ENCODE results near the gene RPS21. TPM values are rescaled to one million over a fixed set of nuclear protein-coding genes. Genes with fewer than 3 reads are reported as not detected.

RPS21 gene
- total and polyA plus RNA-seq, 2 of the 13 experiments (the other 11 are each of a cell fraction or from before 2014, with no cell fraction given) = 2,647 to 11,063 TPM

DNA sequence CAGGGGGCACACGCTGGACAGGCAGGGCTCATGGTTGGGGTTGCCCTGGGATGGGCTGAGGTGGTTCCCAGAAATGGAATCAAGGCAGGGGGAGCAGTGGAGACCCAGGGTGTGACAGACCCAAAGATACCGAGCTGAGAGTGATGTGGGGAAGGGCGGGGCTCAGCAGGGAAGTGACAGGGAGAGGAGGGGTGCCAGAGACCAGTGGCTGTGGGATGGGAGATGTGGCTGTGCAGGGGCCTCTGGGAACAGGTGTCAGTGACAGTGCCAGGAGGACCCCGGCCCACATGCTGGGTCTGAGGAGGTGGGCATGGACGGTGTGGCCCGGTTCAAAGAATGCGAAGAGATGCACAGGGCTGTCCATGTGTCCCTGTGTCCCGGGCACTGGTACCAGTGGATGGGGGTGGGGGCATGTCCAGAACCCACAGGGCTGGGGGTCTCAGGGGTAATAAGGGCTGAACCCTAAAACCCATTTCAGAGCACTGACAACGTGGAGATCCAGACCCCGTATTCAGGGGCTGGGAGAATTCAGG lies 19.1 kb downstream of the RPS21 start (continued):
- TF ChIP-seq, protein P1, sequence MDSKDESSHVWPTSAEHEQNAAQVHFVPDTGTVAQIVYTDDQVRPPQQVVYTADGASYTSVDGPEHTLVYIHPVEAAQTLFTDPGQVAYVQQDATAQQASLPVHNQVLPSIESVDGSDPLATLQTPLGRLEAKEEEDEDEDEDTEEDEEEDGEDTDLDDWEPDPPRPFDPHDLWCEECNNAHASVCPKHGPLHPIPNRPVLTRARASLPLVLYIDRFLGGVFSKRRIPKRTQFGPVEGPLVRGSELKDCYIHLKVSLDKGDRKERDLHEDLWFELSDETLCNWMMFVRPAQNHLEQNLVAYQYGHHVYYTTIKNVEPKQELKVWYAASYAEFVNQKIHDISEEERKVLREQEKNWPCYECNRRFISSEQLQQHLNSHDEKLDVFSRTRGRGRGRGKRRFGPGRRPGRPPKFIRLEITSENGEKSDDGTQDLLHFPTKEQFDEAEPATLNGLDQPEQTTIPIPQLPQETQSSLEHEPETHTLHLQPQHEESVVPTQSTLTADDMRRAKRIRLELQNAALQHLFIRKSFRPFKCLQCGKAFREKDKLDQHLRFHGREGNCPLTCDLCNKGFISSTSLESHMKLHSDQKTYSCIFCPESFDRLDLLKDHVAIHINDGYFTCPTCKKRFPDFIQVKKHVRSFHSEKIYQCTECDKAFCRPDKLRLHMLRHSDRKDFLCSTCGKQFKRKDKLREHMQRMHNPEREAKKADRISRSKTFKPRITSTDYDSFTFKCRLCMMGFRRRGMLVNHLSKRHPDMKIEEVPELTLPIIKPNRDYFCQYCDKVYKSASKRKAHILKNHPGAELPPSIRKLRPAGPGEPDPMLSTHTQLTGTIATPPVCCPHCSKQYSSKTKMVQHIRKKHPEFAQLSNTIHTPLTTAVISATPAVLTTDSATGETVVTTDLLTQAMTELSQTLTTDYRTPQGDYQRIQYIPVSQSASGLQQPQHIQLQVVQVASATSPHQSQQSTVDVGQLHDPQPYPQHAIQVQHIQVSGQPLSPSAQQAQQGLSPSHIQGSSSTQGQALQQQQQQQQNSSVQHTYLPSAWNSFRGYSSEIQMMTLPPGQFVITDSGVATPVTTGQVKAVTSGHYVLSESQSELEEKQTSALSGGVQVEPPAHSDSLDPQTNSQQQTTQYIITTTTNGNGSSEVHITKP (CRISPR knock-in tag; IDR thresholded peaks at IDR 0.05; ENCODE audit: low read depth) = no peak
- TF ChIP-seq WIZ (CRISPR knock-in tag; IDR thresholded peaks at IDR 0.05) = no peak
- TF ChIP-seq GATAD2A (CRISPR knock-in tag; IDR thresholded peaks at IDR 0.05) = no peak
- no peak for TF ChIP-seq ZNF207 (IDR thresholded peaks at IDR 0.05; ENCODE audit: borderline replicate concordance)
- TF ChIP-seq, protein P2, sequence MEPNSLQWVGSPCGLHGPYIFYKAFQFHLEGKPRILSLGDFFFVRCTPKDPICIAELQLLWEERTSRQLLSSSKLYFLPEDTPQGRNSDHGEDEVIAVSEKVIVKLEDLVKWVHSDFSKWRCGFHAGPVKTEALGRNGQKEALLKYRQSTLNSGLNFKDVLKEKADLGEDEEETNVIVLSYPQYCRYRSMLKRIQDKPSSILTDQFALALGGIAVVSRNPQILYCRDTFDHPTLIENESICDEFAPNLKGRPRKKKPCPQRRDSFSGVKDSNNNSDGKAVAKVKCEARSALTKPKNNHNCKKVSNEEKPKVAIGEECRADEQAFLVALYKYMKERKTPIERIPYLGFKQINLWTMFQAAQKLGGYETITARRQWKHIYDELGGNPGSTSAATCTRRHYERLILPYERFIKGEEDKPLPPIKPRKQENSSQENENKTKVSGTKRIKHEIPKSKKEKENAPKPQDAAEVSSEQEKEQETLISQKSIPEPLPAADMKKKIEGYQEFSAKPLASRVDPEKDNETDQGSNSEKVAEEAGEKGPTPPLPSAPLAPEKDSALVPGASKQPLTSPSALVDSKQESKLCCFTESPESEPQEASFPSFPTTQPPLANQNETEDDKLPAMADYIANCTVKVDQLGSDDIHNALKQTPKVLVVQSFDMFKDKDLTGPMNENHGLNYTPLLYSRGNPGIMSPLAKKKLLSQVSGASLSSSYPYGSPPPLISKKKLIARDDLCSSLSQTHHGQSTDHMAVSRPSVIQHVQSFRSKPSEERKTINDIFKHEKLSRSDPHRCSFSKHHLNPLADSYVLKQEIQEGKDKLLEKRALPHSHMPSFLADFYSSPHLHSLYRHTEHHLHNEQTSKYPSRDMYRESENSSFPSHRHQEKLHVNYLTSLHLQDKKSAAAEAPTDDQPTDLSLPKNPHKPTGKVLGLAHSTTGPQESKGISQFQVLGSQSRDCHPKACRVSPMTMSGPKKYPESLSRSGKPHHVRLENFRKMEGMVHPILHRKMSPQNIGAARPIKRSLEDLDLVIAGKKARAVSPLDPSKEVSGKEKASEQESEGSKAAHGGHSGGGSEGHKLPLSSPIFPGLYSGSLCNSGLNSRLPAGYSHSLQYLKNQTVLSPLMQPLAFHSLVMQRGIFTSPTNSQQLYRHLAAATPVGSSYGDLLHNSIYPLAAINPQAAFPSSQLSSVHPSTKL (CRISPR knock-in tag; IDR thresholded peaks at IDR 0.05) = no peak
- 0 out of 2 replicates have a peak, but pooled peaks have one; percentile 7 for TF ChIP-seq IKZF1 (IDR thresholded peaks at IDR 0.05)
- TF ChIP-seq ZNF235 (CRISPR knock-in tag; IDR thresholded peaks at IDR 0.05; ENCODE audit: borderline replicate concordance) = 0 out of 2 replicates have a peak, but pooled peaks have one; percentile 41
- 0 out of 2 replicates have a peak, but pooled peaks have one; percentile 11 for TF ChIP-seq HNRNPL (IDR thresholded peaks at IDR 0.05; ENCODE audit: low read depth, low read length)
- 0 out of 2 replicates have a peak, but pooled peaks have one; percentile 5 for TF ChIP-seq NFIB (CRISPR knock-in tag; IDR thresholded peaks at IDR 0.05; ENCODE audit: borderline replicate concordance)
- TF ChIP-seq, protein P3, sequence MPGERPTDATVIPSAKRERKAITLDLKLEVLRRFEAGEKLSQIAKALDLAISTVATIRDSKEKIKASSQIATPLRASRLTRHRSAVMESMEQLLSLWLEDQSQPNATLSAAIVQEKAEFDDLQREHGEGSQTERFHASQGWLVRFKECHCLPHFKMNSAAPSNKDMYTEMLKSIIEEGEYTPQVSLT (CRISPR knock-in tag; IDR thresholded peaks at IDR 0.05; ENCODE audit: borderline replicate concordance, low read depth) = no peak
- TF ChIP-seq, protein P4, sequence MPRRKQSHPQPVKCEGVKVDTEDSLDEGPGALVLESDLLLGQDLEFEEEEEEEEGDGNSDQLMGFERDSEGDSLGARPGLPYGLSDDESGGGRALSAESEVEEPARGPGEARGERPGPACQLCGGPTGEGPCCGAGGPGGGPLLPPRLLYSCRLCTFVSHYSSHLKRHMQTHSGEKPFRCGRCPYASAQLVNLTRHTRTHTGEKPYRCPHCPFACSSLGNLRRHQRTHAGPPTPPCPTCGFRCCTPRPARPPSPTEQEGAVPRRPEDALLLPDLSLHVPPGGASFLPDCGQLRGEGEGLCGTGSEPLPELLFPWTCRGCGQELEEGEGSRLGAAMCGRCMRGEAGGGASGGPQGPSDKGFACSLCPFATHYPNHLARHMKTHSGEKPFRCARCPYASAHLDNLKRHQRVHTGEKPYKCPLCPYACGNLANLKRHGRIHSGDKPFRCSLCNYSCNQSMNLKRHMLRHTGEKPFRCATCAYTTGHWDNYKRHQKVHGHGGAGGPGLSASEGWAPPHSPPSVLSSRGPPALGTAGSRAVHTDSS (CRISPR knock-in tag; conservative IDR thresholded peaks at IDR 0.05) = no peak
- no peak for TF ChIP-seq ZEB1 (IDR thresholded peaks at IDR 0.05; ENCODE audit: insufficient replicate concordance, low read depth)
- TF ChIP-seq HDAC1 (CRISPR knock-in tag; IDR thresholded peaks at IDR 0.05) = no peak
- no peak for TF ChIP-seq HNRNPUL1 (IDR thresholded peaks at IDR 0.05; ENCODE audit: low read depth, low read length)
- TF ChIP-seq, protein P5, sequence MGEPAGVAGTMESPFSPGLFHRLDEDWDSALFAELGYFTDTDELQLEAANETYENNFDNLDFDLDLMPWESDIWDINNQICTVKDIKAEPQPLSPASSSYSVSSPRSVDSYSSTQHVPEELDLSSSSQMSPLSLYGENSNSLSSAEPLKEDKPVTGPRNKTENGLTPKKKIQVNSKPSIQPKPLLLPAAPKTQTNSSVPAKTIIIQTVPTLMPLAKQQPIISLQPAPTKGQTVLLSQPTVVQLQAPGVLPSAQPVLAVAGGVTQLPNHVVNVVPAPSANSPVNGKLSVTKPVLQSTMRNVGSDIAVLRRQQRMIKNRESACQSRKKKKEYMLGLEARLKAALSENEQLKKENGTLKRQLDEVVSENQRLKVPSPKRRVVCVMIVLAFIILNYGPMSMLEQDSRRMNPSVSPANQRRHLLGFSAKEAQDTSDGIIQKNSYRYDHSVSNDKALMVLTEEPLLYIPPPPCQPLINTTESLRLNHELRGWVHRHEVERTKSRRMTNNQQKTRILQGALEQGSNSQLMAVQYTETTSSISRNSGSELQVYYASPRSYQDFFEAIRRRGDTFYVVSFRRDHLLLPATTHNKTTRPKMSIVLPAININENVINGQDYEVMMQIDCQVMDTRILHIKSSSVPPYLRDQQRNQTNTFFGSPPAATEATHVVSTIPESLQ (CRISPR knock-in tag; conservative IDR thresholded peaks at IDR 0.05) = no peak
- TF ChIP-seq RXRA (CRISPR knock-in tag; IDR thresholded peaks at IDR 0.05) = no peak
- TF ChIP-seq, protein P6, sequence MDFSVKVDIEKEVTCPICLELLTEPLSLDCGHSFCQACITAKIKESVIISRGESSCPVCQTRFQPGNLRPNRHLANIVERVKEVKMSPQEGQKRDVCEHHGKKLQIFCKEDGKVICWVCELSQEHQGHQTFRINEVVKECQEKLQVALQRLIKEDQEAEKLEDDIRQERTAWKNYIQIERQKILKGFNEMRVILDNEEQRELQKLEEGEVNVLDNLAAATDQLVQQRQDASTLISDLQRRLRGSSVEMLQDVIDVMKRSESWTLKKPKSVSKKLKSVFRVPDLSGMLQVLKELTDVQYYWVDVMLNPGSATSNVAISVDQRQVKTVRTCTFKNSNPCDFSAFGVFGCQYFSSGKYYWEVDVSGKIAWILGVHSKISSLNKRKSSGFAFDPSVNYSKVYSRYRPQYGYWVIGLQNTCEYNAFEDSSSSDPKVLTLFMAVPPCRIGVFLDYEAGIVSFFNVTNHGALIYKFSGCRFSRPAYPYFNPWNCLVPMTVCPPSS (IDR thresholded peaks at IDR 0.05) = no peak

Data from HepG2 (cell line).